Hepatocyte (in vitro differentiated cells): ENCODE measurements around the gene AMOTL1. TPM values are rescaled to one million over a fixed set of nuclear protein-coding genes. Genes with fewer than 3 reads are reported as not detected.

Source experiments
- DNase-seq: peaks from one replicate; pipeline ENCODE4 v3.0.0-alpha.2; 2016; ENCODE audit warnings: low spot score
- H2AFZ ChIP-seq: fragments of 200-600 bp; sonication (generic); 2 replicates; pipeline ENCODE4 v1.6.0; 2016; ENCODE audit warnings: antibody characterized with exemption, mild to moderate bottlenecking
- H3K27ac ChIP-seq: fragments of 200-600 bp; sonication (generic); 2 replicates; pipeline ENCODE4 v1.5.1; 2016; ENCODE audit warnings: mild to moderate bottlenecking
- H3K27me3 ChIP-seq: fragments of 200-600 bp; sonication (generic); 2 replicates; pipeline ENCODE4 v1.6.1; 2016
- H3K36me3 ChIP-seq: fragments of 200-600 bp; sonication (generic); replicated peaks from 2 replicates; pipeline ENCODE4 v1.5.1; 2016; ENCODE audit warnings: low read depth; ENCODE audit not compliant: insufficient read depth
- H3K4me1 ChIP-seq: fragments of 200-600 bp; sonication (generic); 2 replicates; pipeline ENCODE4 v1.5.1; 2016; ENCODE audit warnings: mild to moderate bottlenecking, moderate library complexity; ENCODE audit not compliant: insufficient read depth
- H3K4me2 ChIP-seq: fragments of 200-600 bp; sonication (generic); 2 replicates; pipeline ENCODE4 v1.6.0; 2016
- H3K4me3 ChIP-seq: fragments of 200-600 bp; sonication (generic); 2 replicates; pipeline ENCODE4 v1.5.1; 2016; ENCODE audit warnings: mild to moderate bottlenecking
- H3K79me2 ChIP-seq: fragments of 200-600 bp; sonication (generic); 2 replicates; pipeline ENCODE4 v1.6.0; 2017; ENCODE audit warnings: mild to moderate bottlenecking
- H3K9me2 ChIP-seq: fragments of 200-600 bp; sonication (generic); replicated peaks from 2 replicates; pipeline ENCODE4 v1.6.0; 2017; ENCODE audit warnings: mild to moderate bottlenecking; ENCODE audit not compliant: insufficient read depth
- H3K9me3 ChIP-seq: fragments of 200-600 bp; sonication (generic); 2 replicates; pipeline ENCODE4 v1.5.1; 2016; ENCODE audit warnings: low read depth, mild to moderate bottlenecking
- H4K20me1 ChIP-seq: fragments of 200-600 bp; sonication (generic); 2 replicates; pipeline ENCODE4 v1.6.0; 2016; ENCODE audit warnings: mild to moderate bottlenecking; ENCODE audit not compliant: insufficient read depth, poor library complexity, severe bottlenecking
- CTCF ChIP-seq: fragments of 200-600 bp; sonication (generic); IDR thresholded peaks from 2 replicates; pipeline ENCODE4 v1.5.1; 2016; ENCODE audit warnings: antibody characterized with exemption, mild to moderate bottlenecking; ENCODE audit not compliant: poor library complexity
- EZH2 ChIP-seq: fragments of 200-600 bp; sonication (generic); IDR thresholded peaks from 2 replicates; pipeline ENCODE4 v1.6.1; 2016; ENCODE audit warnings: antibody characterized with exemption, mild to moderate bottlenecking, borderline replicate concordance
- EZH2phosphoT487 ChIP-seq: fragments of 200-600 bp; sonication (generic); IDR thresholded peaks from one replicate; pipeline ENCODE4 v1.6.1; 2018; ENCODE audit warnings: antibody characterized with exemption, mild to moderate bottlenecking, low read depth, moderate library complexity; ENCODE audit not compliant: unreplicated experiment, severe bottlenecking
- WGBS: methylation state at CpG from one replicate; pipeline ENCODE4 v1.1.6; 2016; ENCODE audit warnings: low lambda C conversion rate; ENCODE audit errors: missing lambda C conversion rate; 5-methylcytosine and 5-hydroxymethylcytosine counted together
- polyA plus RNA-seq: library from polyadenylated mRNA; unstranded; fragments of >200 nt; fragmentation: Nextera tagmentation; extraction: Ambion mirVana; gene quantifications from 2 replicates; pipeline ENCODE4 v1.2.1, GENCODE V29; 2016
- total RNA-seq: library from RNA; depleted of rRNA; stranded (reverse); fragments of >200 nt; gene quantifications from 2 replicates; pipeline ENCODE4 v1.2.3, GENCODE V29; 2014

AMOTL1 gene
- total and polyA plus RNA-seq, 2 experiments from 2014 or later = 23.8 to 57.7 TPM

GRCh38 chr11:94766713-94767206 lies 1.4 kb upstream of the AMOTL1 start:
- peak; percentile 70 for DNase-seq
- Histone ChIP-seq H3K4me3 (no peak overlapping the region), H2AFZ (peak overlapping the region; percentile 0), H3K27me3 (no peaks in the 10 kb centered on the region), H3K4me2 (peak overlapping the region; percentile 74), H3K27ac (peak overlapping the region; percentile 100), H3K36me3 (no peaks in the 10 kb centered on the region), H3K9me3 (no peaks in the 10 kb centered on the region), H4K20me1 (peaks cover 19% of the 10 kb centered on the region), H3K9me2 (no peaks in the 10 kb centered on the region), H3K79me2 (peaks cover 34% of the 10 kb centered on the region), H3K4me1 (peaks cover 38% of the 10 kb centered on the region)
- 45% methylated on average over 5 of the region's 5 CpGs for WGBS
- TF ChIP-seq EZH2 = no peak
- TF ChIP-seq CTCF = no peak
- TF ChIP-seq EZH2phosphoT487 = no peak

GRCh38 chr11:94767291-94767690 lies 865 bp upstream of the AMOTL1 start:
- H3K36me3 ChIP-seq = no peaks in the 10 kb centered on the region
- no peak overlapping the region for H3K4me3 ChIP-seq
- H3K27ac ChIP-seq = peak overlapping the region; percentile 100
- no peak for DNase-seq
- no peaks in the 10 kb centered on the region for H3K27me3 ChIP-seq
- peaks cover 39% of the 10 kb centered on the region for H3K79me2 ChIP-seq
- peak overlapping the region; percentile 9 for H2AFZ ChIP-seq
- peaks cover 38% of the 10 kb centered on the region for H3K4me1 ChIP-seq
- H3K4me2 ChIP-seq = peak overlapping the region; percentile 74
- 25% methylated on average over 5 of the region's 5 CpGs for WGBS
- H3K9me3 ChIP-seq = no peaks in the 10 kb centered on the region
- H3K9me2 ChIP-seq = no peaks in the 10 kb centered on the region
- H4K20me1 ChIP-seq = peaks cover 25% of the 10 kb centered on the region
- TF ChIP-seq CTCF = no peak
- no peak for TF ChIP-seq EZH2
- no peak for TF ChIP-seq EZH2phosphoT487

GRCh38 chr11:94768602-94769541 lies 716 bp downstream of the AMOTL1 start:
- Histone ChIP-seq H4K20me1 (peaks cover 40% of the 10 kb centered on the region), H2AFZ (peak overlapping the region; percentile 61), H3K27me3 (no peaks in the 10 kb centered on the region), H3K9me2 (no peaks in the 10 kb centered on the region), H3K9me3 (no peaks in the 10 kb centered on the region), H3K4me2 (peak overlapping the region; percentile 74), H3K79me2 (peaks cover 55% of the 10 kb centered on the region), H3K4me1 (peaks cover 38% of the 10 kb centered on the region), H3K36me3 (no peaks in the 10 kb centered on the region), H3K4me3 (peak overlapping the region; percentile 94), H3K27ac (peak overlapping the region; percentile 100)
- WGBS = 2% methylated on average over 74 of the region's 91 CpGs
- TF ChIP-seq EZH2 (no peak), EZH2phosphoT487 (no peak), CTCF (no peak)
- DNase-seq = peak; percentile 68
